IPS-18a (cell line): Measurements from ENCODE around the gene LARP7.
"Not testable (repeated sequence)": the region's sequence is repeated elsewhere in the genome, so short reads cannot be mapped to it uniquely, and the experiment has no call there.

Source experiments
- H3K27ac ChIP-seq: one replicate; pipeline ENCODE4 v1.5.1; 2013; ENCODE audit warnings: low read length
- H3K27me3 ChIP-seq: one replicate; pipeline ENCODE4 v1.6.1; 2013; ENCODE audit warnings: mild to moderate bottlenecking, low read length; ENCODE audit not compliant: control insufficient read depth, insufficient read depth
- H3K36me3 ChIP-seq: one replicate; pipeline ENCODE4 v1.6.1; 2013; ENCODE audit warnings: low read depth, low read length; ENCODE audit not compliant: control insufficient read depth
- H3K4me1 ChIP-seq: one replicate; pipeline ENCODE4 v1.6.1; 2013; ENCODE audit warnings: low read depth, low read length; ENCODE audit not compliant: control insufficient read depth
- H3K4me3 ChIP-seq: one replicate; pipeline ENCODE4 v1.5.1; 2013; ENCODE audit warnings: low read length
- H3K9ac ChIP-seq: one replicate; pipeline ENCODE4 v1.6.1; 2013; ENCODE audit warnings: mild to moderate bottlenecking, low read length, moderate library complexity
- H3K9me3 ChIP-seq: one replicate; pipeline ENCODE4 v1.6.1; 2013; ENCODE audit warnings: low read depth, low read length; ENCODE audit not compliant: control insufficient read depth

The LARP7 gene

DNA sequence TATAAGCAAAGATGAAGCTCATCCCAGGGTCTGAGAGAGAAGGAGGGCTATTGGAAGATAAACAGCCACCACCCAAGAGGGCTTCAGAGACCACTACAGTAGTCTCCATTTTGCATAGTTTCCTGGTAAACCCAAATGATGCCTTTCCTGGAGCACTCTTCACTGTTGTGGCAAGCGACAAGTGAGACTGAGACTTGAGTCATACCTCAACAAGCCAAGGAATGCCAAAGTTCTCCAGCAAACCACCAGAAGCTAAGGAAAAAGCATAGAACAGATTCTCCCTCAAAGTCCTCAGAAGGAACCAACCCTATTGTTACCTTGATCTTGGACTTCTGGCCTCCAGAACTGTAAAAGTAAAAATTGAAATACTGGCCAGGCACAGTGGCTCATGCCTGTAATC, 65.9 kb downstream of the LARP7 start:
- no peak overlapping the region for H3K9ac ChIP-seq
- no peaks in the 10 kb centered on the region for H3K36me3 ChIP-seq
- H3K27ac ChIP-seq, result no peak overlapping the region
- no peaks in the 10 kb centered on the region for H3K9me3 ChIP-seq
- peaks cover 11% of the 10 kb centered on the region for H3K4me1 ChIP-seq
- no peak overlapping the region for H3K4me3 ChIP-seq
- no peaks in the 10 kb centered on the region for H3K27me3 ChIP-seq

DNA sequence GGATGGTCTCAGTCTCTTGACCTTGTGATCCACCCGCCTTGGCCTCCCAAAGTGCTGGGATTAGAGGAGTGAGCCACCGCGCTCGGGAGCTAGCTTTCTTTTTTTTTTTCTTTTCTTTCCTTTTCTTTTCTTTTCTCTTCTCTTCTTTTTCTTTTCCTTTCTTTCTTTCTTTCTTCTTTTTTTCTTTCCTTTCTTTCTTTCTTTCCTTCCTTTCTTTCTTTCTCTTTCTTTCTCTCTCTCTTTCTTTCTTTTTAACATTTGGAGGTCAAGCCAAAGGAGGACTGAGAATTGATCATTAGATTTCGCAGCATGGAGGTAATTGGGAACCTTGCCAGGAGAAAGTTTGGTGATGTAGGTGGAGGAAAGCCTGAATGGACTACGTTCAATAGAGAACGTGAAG, 67.4 kb downstream of the LARP7 start:
- H3K27ac ChIP-seq, result peak overlapping the region; percentile 76
- no peaks in the 10 kb centered on the region for H3K36me3 ChIP-seq
- H3K4me3 ChIP-seq, result peak overlapping the region; percentile 67
- H3K4me1 ChIP-seq, result peaks cover 13% of the 10 kb centered on the region
- peak overlapping the region; percentile 74 for H3K9ac ChIP-seq
- H3K9me3 ChIP-seq, result no peaks in the 10 kb centered on the region
- no peaks in the 10 kb centered on the region for H3K27me3 ChIP-seq

DNA sequence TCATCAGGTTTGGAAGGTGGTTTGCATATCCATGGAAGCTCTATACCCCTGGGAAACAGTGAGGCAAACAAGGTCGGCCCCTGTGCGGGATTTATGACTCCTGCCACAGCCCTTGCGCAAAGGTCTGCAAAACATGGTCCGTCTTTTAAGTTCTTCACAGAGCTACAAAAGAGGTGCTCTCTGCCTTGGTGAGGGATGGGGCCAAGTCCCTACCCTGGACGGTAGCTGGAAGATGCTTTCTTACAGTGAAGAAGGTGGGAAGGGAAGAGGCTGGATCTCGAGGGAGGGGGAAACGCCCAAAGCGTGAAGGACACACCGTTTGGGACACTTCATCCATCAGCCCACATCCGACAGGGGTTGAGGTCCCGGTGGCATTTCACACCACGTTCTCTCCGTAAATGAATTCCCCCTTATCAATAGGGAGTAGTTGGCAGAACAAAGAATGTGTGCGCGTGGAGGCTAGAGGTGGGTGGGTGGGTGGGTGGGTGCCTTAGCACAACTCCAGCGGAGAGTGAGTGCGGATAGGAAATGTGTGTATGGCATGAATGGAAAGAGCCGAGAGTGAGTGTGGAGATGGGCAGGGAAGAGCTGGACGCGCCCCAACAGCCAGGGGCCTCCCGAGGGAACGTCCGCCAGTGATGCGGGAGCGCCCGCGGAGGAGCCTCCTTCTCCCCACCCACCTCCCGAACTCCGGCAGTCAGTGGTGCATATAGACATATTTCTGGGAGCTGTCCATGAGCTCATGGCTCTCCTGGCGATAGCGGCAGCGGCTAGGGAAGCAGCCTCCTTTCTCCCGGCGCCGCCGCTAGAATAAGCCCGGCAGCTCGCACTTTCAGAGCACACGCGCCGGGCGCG, 68.3 kb downstream of the LARP7 start:
- peak overlapping the region; percentile 67 for H3K4me3 ChIP-seq

GRCh38 chr4:112705891-112706839, 69.2 kb downstream of the LARP7 start:
- H3K9ac ChIP-seq, result peak overlapping the region; percentile 75
- not testable (repeated sequence) for H3K27me3 ChIP-seq

More for the DNA sequence above, 68.3 kb downstream of the LARP7 start:
- no peaks in the 10 kb centered on the region for H3K27me3 ChIP-seq
- no peaks in the 10 kb centered on the region for H3K36me3 ChIP-seq
- no peaks in the 10 kb centered on the region for H3K9me3 ChIP-seq
- H3K4me1 ChIP-seq, result peaks cover 13% of the 10 kb centered on the region
- peak overlapping the region; percentile 76 for H3K27ac ChIP-seq
- peak overlapping the region; percentile 74 for H3K9ac ChIP-seq

GRCh38 chr4:112706840-112707207, 69.9 kb downstream of the LARP7 start:
- Histone ChIP-seq H3K4me1 (peaks cover 13% of the 10 kb centered on the region), H3K36me3 (no peaks in the 10 kb centered on the region), H3K4me3 (peak overlapping the region; percentile 85), H3K9me3 (no peaks in the 10 kb centered on the region), H3K27ac (peak overlapping the region; percentile 44), H3K27me3 (no peaks in the 10 kb centered on the region), H3K9ac (peak overlapping the region; percentile 75)

More at GRCh38 chr4:112705891-112706839, 69.2 kb downstream of the LARP7 start:
- Histone ChIP-seq H3K27ac (peak overlapping the region; percentile 44), H3K4me1 (peaks cover 13% of the 10 kb centered on the region), H3K4me3 (peak overlapping the region; percentile 85)
- not testable (repeated sequence) for H3K9me3 ChIP-seq, H3K36me3 ChIP-seq
